Testis (tissue), 2 donors: Measurements from ENCODE around the gene MLF2.

Experiments used
- POLR2A ChIP-seq: fragments of 450-650 bp; IDR thresholded peaks from one replicate; pipeline ENCODE4 v1.6.1; 2017; ENCODE audit warnings: antibody characterized with exemption, mild to moderate bottlenecking, moderate library complexity
- TF ChIP-seq, protein P1 (sequence below), 3 experiments: fragments of 450-650 bp in 2 of 3; fragments of 200-600 bp in 1 of 3; sonication (generic) in 1 of 3; IDR thresholded peaks; one replicate each; pipeline ENCODE4 v1.5.1; 2016 to 2019; ENCODE audit warnings: antibody characterized with exemption in 3 of 3, mild to moderate bottlenecking in 2 of 3, moderate library complexity in 1 of 3

DNA sequence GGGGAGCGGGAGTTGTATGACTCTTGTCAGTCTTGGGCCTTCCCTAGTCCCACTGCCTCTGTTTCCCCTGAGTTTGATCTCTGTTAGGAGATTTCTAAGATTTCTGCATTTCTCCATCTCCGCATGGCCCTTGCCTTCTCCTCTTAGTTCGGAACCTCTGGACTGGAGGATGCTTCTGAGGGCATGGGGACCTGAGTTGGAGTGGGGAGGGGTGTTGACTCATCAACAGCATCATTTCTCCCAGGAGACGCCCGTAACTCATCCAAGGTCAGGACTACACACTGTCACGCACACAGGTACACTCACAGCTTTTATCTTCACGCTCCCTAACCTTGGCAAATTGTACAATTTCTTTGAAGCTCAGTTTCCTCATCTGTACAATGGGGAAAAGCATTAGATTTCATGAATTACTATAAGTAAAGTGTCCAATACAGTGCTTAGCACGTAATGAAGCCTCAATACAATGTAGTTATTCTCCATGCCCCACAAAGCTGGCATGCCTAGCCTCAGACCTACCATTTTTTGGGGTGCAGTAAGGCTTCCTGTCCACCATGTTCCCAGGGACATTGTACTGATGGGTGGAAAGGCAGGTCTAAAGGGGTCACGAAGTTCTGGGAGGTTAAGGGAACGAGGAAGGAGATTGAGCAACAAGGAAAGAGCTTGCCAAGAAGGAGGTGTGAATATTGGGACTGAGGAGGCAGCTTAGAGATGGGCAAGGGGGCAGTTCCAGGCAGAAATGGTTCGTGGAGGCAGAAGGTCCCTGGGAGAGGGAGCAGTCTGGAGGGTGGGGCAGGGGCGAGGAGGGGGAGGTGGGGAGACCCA is 18.8 kb upstream of the MLF2 start:
- TF ChIP-seq, protein P1, sequence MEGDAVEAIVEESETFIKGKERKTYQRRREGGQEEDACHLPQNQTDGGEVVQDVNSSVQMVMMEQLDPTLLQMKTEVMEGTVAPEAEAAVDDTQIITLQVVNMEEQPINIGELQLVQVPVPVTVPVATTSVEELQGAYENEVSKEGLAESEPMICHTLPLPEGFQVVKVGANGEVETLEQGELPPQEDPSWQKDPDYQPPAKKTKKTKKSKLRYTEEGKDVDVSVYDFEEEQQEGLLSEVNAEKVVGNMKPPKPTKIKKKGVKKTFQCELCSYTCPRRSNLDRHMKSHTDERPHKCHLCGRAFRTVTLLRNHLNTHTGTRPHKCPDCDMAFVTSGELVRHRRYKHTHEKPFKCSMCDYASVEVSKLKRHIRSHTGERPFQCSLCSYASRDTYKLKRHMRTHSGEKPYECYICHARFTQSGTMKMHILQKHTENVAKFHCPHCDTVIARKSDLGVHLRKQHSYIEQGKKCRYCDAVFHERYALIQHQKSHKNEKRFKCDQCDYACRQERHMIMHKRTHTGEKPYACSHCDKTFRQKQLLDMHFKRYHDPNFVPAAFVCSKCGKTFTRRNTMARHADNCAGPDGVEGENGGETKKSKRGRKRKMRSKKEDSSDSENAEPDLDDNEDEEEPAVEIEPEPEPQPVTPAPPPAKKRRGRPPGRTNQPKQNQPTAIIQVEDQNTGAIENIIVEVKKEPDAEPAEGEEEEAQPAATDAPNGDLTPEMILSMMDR (IDR thresholded peaks at IDR 0.05): no peak
- no peak for TF ChIP-seq POLR2A
